K562 (cell line): ENCODE data around the gene DAPK2. TPM values are rescaled to one million over a fixed set of nuclear protein-coding genes. Genes with fewer than 3 reads are reported as not detected.

ENCODE experiments used
- ATF7 ChIP-seq: fragments of 450-650 bp; IDR thresholded peaks from 2 replicates; pipeline ENCODE4 v1.7.1; 2014; ENCODE audit warnings: mild to moderate bottlenecking, moderate library complexity
- BRD9 ChIP-seq: fragments of 450-650 bp; IDR thresholded peaks from 2 replicates; pipeline ENCODE4 v1.6.1; 2018; ENCODE audit warnings: low read depth; ENCODE audit not compliant: partially characterized antibody
- HIVEP1 ChIP-seq: fragments of 250-450 bp; sonication (Bioruptor Pico); IDR thresholded peaks from 2 replicates; pipeline ENCODE4 v1.4.0; 2020; ENCODE audit warnings: mild to moderate bottlenecking
- LEF1 ChIP-seq: fragments of 450-650 bp; IDR thresholded peaks from 2 replicates; pipeline ENCODE4 v1.6.1; 2016; ENCODE audit warnings: mild to moderate bottlenecking
- NELFE ChIP-seq: IDR thresholded peaks from 2 replicates; pipeline ENCODE4 v1.6.1; 2011; ENCODE audit warnings: mild to moderate bottlenecking; ENCODE audit not compliant: insufficient read depth, insufficient read length
- POLR2A ChIP-seq: fragments of 450-650 bp; conservative IDR thresholded peaks from 2 replicates; pipeline ENCODE4 v1.6.1; 2016
- POLR2G ChIP-seq: fragments of 200-400 bp; formaldehyde crosslinking; IDR thresholded peaks from 2 replicates; pipeline ENCODE4 v1.6.1; 2017; ENCODE audit warnings: low read depth, mild to moderate bottlenecking, antibody characterized with exemption, low read length, moderate library complexity
- POLR3A ChIP-seq: IDR thresholded peaks from 2 replicates; pipeline ENCODE4 v1.6.1; 2011; ENCODE audit warnings: borderline replicate concordance, mild to moderate bottlenecking, moderate library complexity; ENCODE audit not compliant: insufficient read length, insufficient read depth; ENCODE audit errors: extremely low read depth
- TARDBP ChIP-seq: fragments of 450-650 bp; IDR thresholded peaks from 2 replicates; pipeline ENCODE4 v1.6.1; 2016
- YY1 ChIP-seq, 3 experiments: IDR thresholded peaks; 2 replicates each; pipeline ENCODE4 v1.6.1; 2011; ENCODE audit warnings: low read length in 2 of 3, mild to moderate bottlenecking in 2 of 3, moderate library complexity in 2 of 3, borderline replicate concordance in 1 of 3, control low read depth in 1 of 3, low read depth in 1 of 3; ENCODE audit not compliant: insufficient read depth in 3 of 3, insufficient replicate concordance in 2 of 3, control insufficient read depth in 1 of 3, insufficient read length in 1 of 3; ENCODE audit errors: extremely low read depth in 1 of 3
- ZBTB7A ChIP-seq: IDR thresholded peaks from 2 replicates; pipeline ENCODE4 v1.6.1; 2011; ENCODE audit warnings: low read depth, mild to moderate bottlenecking, low read length, moderate library complexity, borderline replicate concordance; ENCODE audit not compliant: control insufficient read depth
- ZNF324 ChIP-seq: fragments of 250-450 bp; sonication (Bioruptor Pico); IDR thresholded peaks from 2 replicates; pipeline ENCODE4 v1.4.0; 2020; ENCODE audit warnings: mild to moderate bottlenecking
- ZNF75A ChIP-seq: fragments of 450-650 bp; formaldehyde crosslinking; IDR thresholded peaks from 2 replicates; pipeline ENCODE4 v1.4.0; 2020; ENCODE audit warnings: mild to moderate bottlenecking
- polyA plus RNA-seq, 8 experiments: library from polyadenylated mRNA; depleted of rRNA in 4 of 8; stranded (reverse) in 5 of 8; unstranded in 3 of 8; fragments of >200 nt; fragmentation: Nextera tagmentation in 2 of 8; fragmentation: Illumina TruSeq in 1 of 8; extraction: Ambion mirVana in 2 of 8; extraction: Trizol in 1 of 8; gene quantifications; 2 replicates each; pipeline versions ENCODE4 v1.2.1 to v1.2.3, GENCODE V29; 2011 to 2014; ENCODE audit warnings: inconsistent platforms in 1 of 8, missing spikeins in 1 of 8
- total RNA-seq, 7 experiments: library from RNA; depleted of rRNA in 6 of 7; stranded (reverse); fragments of >200 nt in 6 of 7; fragmentation: Illumina TruSeq in 2 of 7; extraction: Trizol in 2 of 7; gene quantifications; 2 replicates each; pipeline versions ENCODE4 v1.2.1 to v1.2.3, GENCODE V29; 2011 to 2021; ENCODE audit warnings: low replicate concordance in 1 of 7
- TF ChIP-seq, protein P1 (sequence below), 2 experiments: fragments of 250-450 bp in 1 of 2; fragments of 450-650 bp in 1 of 2; sonication (Bioruptor Pico) in 1 of 2; IDR thresholded peaks; 2 replicates each; pipeline versions ENCODE4 v1.6.1 to v1.8.0; 2016 to 2021; ENCODE audit warnings: mild to moderate bottlenecking in 2 of 2, moderate library complexity in 2 of 2, missing compliant biosample characterization in 1 of 2, missing genetic modification characterization in 1 of 2
- TF ChIP-seq, protein P2 (sequence below): sonication (generic); formaldehyde crosslinking; IDR thresholded peaks from 2 replicates; pipeline ENCODE4 v1.9.0; 2022; ENCODE audit warnings: mild to moderate bottlenecking, missing genetic modification reagents
- TF ChIP-seq, protein P3 (sequence below): sonication (generic); formaldehyde crosslinking; IDR thresholded peaks from 2 replicates; pipeline ENCODE4 v1.4.0; 2020; ENCODE audit warnings: mild to moderate bottlenecking, missing genetic modification reagents

DAPK2 gene
- total and polyA plus RNA-seq, 9 of the 15 experiments (the other 6 are each of a cell fraction or from before 2014, with no cell fraction given) = 0.14 to 5.2 (median 2.2) TPM

- TF ChIP-seq, protein P1, sequence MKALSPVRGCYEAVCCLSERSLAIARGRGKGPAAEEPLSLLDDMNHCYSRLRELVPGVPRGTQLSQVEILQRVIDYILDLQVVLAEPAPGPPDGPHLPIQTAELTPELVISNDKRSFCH (CRISPR knock-in tag; IDR thresholded peaks at IDR 0.05) = no peak
- TF ChIP-seq, protein P1 (tag; IDR thresholded peaks at IDR 0.05) = 0 out of 2 replicates have a peak, but pooled peaks have one; percentile 38
- TF ChIP-seq ZNF75A (CRISPR knock-in tag) = no peak
- no peak for TF ChIP-seq ATF7
- TF ChIP-seq POLR2G = peak; percentile 48; the same call in 1 of the 2 replicates
- TF ChIP-seq ZNF324 (CRISPR knock-in tag) = 0 out of 2 replicates have a peak, but pooled peaks have one; percentile 24
- no peak for TF ChIP-seq NELFE
- TF ChIP-seq POLR2A = peak; percentile 19; the same call in 1 of the 2 replicates
- TF ChIP-seq TARDBP = no peak
- TF ChIP-seq YY1 (IDR thresholded peaks at IDR 0.05; ENCODE audit: borderline replicate concordance in 1 of 3, control insufficient read depth in 1 of 3, extremely low read depth in 1 of 3, insufficient read depth in 3 of 3, insufficient read length in 1 of 3, insufficient replicate concordance in 2 of 3, low read depth in 1 of 3, low read length in 2 of 3) = peak in 1 of 3 experiments; percentile 67
- TF ChIP-seq POLR3A = no peak
- no peak for TF ChIP-seq BRD9
- TF ChIP-seq ZBTB7A = no peak; the same call in 1 of the 2 replicates
- 0 out of 2 replicates have a peak, but pooled peaks have one; percentile 16 for TF ChIP-seq HIVEP1 (CRISPR knock-in tag)
- TF ChIP-seq LEF1 = no peak
- TF ChIP-seq, protein P2, sequence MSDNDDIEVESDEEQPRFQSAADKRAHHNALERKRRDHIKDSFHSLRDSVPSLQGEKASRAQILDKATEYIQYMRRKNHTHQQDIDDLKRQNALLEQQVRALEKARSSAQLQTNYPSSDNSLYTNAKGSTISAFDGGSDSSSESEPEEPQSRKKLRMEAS (CRISPR knock-in tag) = 0 out of 2 replicates have a peak, but pooled peaks have one; percentile 24
- TF ChIP-seq, protein P3, sequence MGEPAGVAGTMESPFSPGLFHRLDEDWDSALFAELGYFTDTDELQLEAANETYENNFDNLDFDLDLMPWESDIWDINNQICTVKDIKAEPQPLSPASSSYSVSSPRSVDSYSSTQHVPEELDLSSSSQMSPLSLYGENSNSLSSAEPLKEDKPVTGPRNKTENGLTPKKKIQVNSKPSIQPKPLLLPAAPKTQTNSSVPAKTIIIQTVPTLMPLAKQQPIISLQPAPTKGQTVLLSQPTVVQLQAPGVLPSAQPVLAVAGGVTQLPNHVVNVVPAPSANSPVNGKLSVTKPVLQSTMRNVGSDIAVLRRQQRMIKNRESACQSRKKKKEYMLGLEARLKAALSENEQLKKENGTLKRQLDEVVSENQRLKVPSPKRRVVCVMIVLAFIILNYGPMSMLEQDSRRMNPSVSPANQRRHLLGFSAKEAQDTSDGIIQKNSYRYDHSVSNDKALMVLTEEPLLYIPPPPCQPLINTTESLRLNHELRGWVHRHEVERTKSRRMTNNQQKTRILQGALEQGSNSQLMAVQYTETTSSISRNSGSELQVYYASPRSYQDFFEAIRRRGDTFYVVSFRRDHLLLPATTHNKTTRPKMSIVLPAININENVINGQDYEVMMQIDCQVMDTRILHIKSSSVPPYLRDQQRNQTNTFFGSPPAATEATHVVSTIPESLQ (CRISPR knock-in tag) = no peak
These were observed 152.2 kb downstream of the DAPK2 start (continued) for GRCh38 chr15:63893866-63894661.
